SJCRH30 (cell line): ENCODE measurements around the gene POLR1C. TPM values are rescaled to one million over a fixed set of nuclear protein-coding genes. Genes with fewer than 3 reads are reported as not detected.

ENCODE experiments used
- DNase-seq, 2 experiments: peaks; one replicate each; pipeline ENCODE4 v3.0.0-alpha.2; 2015 to 2020
- H3K27ac ChIP-seq: fragments of 250-450 bp; sonication (Bioruptor Pico); 2 replicates; pipeline ENCODE4 v1.5.1; 2020; ENCODE audit warnings: mild to moderate bottlenecking, moderate library complexity
- H3K27me3 ChIP-seq: fragments of 250-450 bp; sonication (Bioruptor Pico); 2 replicates; pipeline ENCODE4 v1.5.1; 2020; ENCODE audit warnings: mild to moderate bottlenecking, moderate library complexity
- H3K36me3 ChIP-seq: fragments of 250-450 bp; sonication (Bioruptor Pico); 2 replicates; pipeline ENCODE4 v1.5.1; 2020; ENCODE audit warnings: mild to moderate bottlenecking, moderate library complexity
- H3K4me1 ChIP-seq: fragments of 250-450 bp; sonication (Bioruptor Pico); 2 replicates; pipeline ENCODE4 v1.5.1; 2020; ENCODE audit warnings: mild to moderate bottlenecking, moderate library complexity
- H3K4me3 ChIP-seq: fragments of 250-450 bp; sonication (Bioruptor Pico); 2 replicates; pipeline ENCODE4 v1.5.1; 2020; ENCODE audit warnings: mild to moderate bottlenecking, moderate library complexity
- H3K9me3 ChIP-seq: fragments of 250-450 bp; sonication (Bioruptor Pico); replicated peaks from 2 replicates; pipeline ENCODE4 v1.5.1; 2020; ENCODE audit warnings: mild to moderate bottlenecking, moderate library complexity
- total RNA-seq: library from RNA; depleted of rRNA; stranded (reverse); fragments of >200 nt; shearing (Covaris generic); gene quantifications from 2 replicates; pipeline ENCODE4 v1.2.3, GENCODE V29; 2014

Gene POLR1C
- total RNA-seq, 1 experiment from 2014 or later: 38.3 TPM

DNA sequence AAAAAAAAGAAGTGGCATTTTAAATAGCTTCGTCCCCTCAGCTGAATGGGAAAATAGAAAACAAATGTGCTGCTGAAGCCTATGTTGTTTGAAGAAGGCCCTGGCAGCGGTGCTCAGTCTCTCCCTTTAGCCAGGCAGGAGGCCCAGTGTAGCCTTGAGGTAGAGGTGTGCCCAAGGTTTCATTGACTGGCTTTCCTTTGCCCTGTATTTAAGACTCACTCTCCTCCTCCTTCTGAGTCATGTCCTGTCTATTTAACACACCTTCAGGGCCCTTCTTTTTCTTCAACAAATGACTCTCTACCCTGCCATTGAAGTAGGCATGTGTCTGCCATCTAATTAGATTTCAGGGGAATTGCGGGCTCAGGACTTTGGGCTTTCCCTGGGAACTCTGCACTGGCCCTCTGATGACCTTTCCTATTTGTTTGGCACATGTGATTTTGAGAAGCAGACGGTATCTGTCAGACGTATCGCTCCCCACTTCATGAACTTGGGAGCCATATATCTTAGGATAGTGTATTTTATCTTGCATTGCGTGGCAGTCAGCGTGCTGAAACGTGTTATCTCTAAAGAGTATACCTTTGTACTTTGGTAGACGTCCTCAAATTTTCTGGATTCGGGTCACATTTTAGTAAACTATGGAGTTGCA is 35.2 kb upstream of the POLR1C start:
- H3K9me3 ChIP-seq: no peaks in the 10 kb centered on the region
- peaks cover 10% of the 10 kb centered on the region; the same call in 1 of the 2 replicates for H3K4me1 ChIP-seq
- no peaks in the 10 kb centered on the region; the same call in 1 of the 2 replicates for H3K36me3 ChIP-seq
- H3K4me3 ChIP-seq: no peak overlapping the region
- no peak overlapping the region for H3K27ac ChIP-seq
- H3K27me3 ChIP-seq: no peaks in the 10 kb centered on the region
- DNase-seq: no peak

DNA sequence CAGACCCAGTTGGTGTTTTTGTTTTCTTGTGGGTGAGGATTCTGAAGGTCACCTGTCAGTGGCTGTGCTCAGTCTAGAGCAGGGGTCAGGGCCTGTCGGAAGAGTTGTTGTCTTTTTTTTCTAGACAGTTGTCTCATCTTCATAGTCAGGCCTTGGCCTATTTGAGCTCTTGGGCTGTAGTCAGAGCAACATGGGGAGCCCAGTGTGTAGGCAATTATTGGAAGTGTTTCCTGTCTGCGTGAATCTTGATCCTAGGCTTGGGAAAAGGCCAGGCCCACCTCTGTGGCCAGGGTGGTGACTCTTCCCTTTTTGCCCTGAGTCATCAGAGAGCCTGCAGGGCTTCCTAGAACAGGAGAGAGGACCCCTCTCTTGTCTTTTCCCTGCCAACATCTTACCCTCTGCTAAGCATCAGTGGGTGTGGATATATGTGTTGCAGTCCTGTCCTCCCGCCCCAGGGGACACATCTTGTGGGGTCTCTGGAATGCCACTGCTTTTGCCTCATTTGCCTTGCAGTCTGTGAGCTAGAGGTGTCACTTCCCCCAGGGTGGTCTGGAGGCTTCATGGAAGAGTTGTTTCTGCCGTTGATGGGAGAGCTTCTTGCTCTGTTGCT is 28.1 kb upstream of the POLR1C start:
- no peak overlapping the region for H3K4me3 ChIP-seq
- no peaks in the 10 kb centered on the region for H3K36me3 ChIP-seq
- DNase-seq: no peak
- H3K9me3 ChIP-seq: no peaks in the 10 kb centered on the region
- H3K4me1 ChIP-seq: peaks cover 36% of the 10 kb centered on the region
- H3K27ac ChIP-seq: peak overlapping the region; percentile 89
- no peaks in the 10 kb centered on the region for H3K27me3 ChIP-seq

DNA sequence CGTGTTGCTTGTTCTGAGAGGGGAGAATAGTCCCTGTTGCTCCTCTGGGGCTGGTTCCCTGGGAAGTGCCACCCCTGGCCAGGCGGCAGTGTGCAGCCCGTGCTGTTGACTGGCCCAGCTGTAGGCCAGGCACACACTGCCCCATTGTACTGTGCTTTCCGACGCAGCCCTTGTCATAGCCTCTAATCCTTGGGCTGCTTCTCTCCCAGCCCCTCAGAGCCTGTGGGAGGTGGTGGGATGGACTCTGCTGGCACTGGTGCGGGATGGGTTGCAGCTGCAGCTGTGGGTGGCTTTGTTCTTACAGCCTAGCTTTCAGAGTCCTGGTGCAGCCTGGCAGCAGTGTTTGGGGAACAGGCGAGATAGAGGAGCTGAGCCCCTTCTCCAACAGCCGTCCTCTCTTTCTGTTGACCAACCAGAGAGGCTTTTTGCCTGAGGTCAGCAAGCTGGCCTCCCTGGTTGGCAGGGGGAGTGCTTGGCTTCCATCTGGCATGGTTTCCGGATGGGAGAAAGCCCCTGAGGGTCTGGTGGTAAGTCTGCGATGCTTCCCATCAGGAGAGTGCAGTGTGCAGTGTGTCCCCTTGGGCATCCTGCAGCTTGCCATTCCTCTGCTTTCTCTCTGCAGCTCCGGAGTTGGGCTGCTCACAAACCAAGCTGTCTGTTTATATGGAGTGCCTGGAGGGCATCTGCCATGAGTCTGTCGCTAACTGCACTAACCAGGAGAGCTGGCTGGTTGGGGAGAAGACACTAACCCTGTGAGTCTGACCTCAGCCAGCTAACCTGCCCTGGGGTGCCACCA is 27.4 kb upstream of the POLR1C start:
- Histone ChIP-seq H3K4me3 (no peak overlapping the region), H3K36me3 (no peaks in the 10 kb centered on the region), H3K9me3 (no peaks in the 10 kb centered on the region), H3K27me3 (no peaks in the 10 kb centered on the region), H3K27ac (peak overlapping the region; percentile 89), H3K4me1 (peaks cover 41% of the 10 kb centered on the region)
- DNase-seq: peak; percentile 93 to 95

DNA sequence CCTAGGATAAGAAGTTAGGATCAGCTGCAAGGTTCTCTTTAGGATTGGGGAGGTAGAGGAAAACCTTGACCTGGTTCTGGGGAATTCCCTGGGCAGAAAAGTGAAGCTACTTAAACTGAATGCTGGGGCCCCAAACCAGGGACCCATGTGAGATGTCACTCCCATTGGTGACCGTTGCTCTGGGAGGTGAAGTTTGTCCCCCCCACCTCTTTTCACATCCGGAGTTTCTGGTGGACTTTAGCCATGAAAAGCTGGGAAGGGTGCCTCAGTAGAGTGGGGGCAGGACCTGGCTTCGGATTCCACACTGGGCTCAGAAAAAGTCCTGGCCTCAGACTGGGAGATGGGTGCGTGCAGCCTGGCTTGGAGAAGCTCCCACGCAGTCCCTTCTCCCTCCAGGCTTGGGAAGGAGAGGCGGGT is 26.4 kb upstream of the POLR1C start:
- no peak for DNase-seq
- no peak overlapping the region for H3K4me3 ChIP-seq
- peaks cover 41% of the 10 kb centered on the region for H3K4me1 ChIP-seq
- H3K27ac ChIP-seq: no peak overlapping the region; the same call in 1 of the 2 replicates
- H3K9me3 ChIP-seq: no peaks in the 10 kb centered on the region
- H3K36me3 ChIP-seq: no peaks in the 10 kb centered on the region
- no peaks in the 10 kb centered on the region for H3K27me3 ChIP-seq

DNA sequence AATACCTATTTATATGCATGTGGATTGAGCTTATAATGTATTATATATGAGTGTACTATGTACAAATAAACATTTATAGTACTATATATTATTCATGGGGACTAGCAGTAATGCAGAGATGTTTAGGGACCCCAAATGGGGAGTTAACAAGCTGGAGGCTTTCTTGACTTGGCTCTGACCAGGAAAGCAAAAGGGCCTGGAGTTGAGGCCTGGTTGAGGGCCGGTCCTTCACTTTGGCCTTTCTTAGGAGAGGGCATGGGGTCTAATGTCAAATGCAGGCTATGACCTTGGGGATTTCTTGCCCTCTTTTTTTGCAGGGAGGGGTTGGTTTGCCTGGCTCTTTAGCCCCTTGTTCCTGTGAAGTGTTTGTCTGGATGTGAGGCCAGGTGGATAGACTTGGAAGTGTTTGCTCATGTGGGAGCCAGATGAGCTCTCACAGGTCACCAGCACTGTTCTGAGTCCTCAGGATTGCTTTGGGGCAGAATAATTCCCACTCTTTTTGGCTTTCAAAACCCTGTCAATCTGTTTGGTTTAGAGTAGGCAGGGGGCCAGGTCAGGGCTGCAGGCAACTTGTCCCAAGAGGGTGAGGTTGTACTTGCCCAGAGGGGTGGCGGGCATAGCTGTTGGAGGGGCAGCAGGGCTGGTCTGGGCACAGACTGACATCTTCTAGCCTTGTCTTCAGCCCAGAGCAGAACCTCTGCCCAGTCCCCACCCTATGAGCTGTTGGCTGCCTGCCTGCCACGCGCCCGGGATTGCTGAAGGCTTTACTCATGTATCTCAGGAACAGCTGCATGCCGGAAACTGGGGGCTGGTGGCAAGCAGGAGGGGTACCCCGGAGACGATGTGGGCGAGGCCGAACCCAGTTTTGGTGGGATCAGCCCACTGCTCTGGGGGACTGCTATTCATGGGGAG is 24.9 kb upstream of the POLR1C start:
- no peaks in the 10 kb centered on the region for H3K36me3 ChIP-seq
- peak overlapping the region; percentile 62 for H3K27ac ChIP-seq
- H3K4me1 ChIP-seq: peaks cover 46% of the 10 kb centered on the region
- H3K4me3 ChIP-seq: peak overlapping the region; percentile 15
- DNase-seq: peak; percentile 89 to 92
- H3K27me3 ChIP-seq: no peaks in the 10 kb centered on the region
- H3K9me3 ChIP-seq: no peaks in the 10 kb centered on the region

DNA sequence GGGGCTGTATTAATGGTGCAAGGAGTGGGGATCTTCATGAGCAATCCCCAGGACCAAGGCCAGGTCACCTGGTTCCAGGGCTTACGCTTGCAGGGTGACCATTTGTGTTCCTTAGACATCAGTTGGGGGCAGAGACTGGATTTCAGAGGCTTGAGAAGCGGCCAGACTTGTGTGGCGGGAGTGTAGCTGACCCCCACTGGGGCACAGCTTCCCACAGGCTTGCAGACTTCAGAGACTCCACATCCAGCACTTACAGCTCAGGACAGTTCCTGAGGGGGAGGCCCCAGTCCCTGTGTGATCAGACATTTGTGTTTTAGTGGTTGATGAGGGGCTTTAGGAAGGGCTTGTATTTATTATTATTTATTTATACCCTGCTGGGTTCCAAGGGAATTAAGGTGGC is 24.2 kb upstream of the POLR1C start:
- Histone ChIP-seq H3K4me1 (peaks cover 52% of the 10 kb centered on the region), H3K36me3 (no peaks in the 10 kb centered on the region), H3K27me3 (no peaks in the 10 kb centered on the region), H3K4me3 (peak overlapping the region; percentile 15), H3K27ac (peak overlapping the region; percentile 62), H3K9me3 (no peaks in the 10 kb centered on the region)
- DNase-seq: peak; percentile 73 to 80

DNA sequence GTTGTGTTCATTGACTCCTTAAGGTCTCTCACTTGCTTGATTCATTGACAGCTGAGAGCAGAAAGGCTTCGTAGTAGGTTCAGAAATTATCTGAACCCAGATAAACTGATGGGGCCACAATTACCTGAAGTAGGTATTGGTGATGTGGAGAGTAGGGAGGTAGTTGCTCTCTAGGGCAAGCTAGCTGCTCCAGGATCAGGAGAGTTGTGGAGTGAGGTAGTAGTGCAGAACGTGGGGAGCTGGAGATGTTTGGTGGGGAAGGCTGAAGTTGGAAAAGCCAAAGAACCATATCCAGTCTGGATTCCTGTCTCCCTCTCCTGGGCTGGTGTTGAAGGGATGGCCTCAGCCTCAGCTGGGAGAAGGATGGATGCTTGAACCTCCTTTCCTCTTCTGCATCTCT is 23.7 kb upstream of the POLR1C start:
- Histone ChIP-seq H3K27me3 (no peaks in the 10 kb centered on the region), H3K36me3 (no peaks in the 10 kb centered on the region; the same call in 1 of the 2 replicates), H3K4me3 (no peak overlapping the region), H3K27ac (peak overlapping the region; percentile 62), H3K4me1 (peaks cover 50% of the 10 kb centered on the region), H3K9me3 (no peaks in the 10 kb centered on the region)
- DNase-seq: no peak

DNA sequence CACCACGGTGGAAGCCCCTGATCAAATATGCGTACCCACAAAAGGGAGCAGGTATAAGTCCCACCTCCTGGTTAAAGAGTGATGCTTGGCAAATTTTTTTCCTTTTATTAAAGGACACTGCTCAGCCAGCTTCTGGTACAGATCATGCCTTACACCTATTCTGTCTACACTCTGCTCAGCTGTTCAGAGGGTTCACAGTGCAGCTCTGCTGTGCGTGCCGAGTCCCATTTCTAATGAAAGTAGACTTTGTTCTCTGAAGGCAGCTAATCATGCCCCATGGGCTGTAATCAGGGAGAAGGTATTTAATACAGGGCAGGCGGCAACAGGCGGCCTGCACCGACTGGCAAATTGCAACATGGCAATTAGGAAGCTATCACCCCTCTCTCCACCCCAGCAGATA is 23.1 kb upstream of the POLR1C start:
- H3K27ac ChIP-seq: no peak overlapping the region
- DNase-seq: peak in 1 of 2 experiments; percentile 62
- H3K9me3 ChIP-seq: no peaks in the 10 kb centered on the region
- no peaks in the 10 kb centered on the region for H3K27me3 ChIP-seq
- no peak overlapping the region for H3K4me3 ChIP-seq
- peaks cover 4% of the 10 kb centered on the region for H3K36me3 ChIP-seq
- H3K4me1 ChIP-seq: peaks cover 44% of the 10 kb centered on the region

DNA sequence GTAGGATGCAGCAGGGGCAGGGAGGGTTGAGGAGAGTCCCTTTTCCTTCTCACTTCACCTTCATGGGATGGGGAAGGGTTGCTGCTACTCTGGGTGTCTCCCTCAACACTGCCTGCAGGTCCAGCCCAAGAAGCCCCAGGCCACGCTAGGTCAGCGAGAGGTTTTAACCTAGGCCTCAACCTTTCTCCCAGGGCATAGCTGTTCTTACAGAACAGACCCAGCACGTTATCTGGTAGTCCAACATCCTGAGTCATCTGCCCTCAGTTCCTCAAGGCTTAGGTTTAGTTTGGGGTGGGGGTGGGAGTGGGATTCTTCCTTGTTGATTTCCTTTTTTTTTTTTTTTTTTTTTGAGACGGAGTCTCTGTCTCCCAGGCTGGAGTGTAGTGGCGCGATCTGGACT is 22.6 kb upstream of the POLR1C start:
- H3K4me3 ChIP-seq: no peak overlapping the region
- no peak overlapping the region for H3K27ac ChIP-seq
- H3K4me1 ChIP-seq: peaks cover 41% of the 10 kb centered on the region
- peaks cover 6% of the 10 kb centered on the region for H3K36me3 ChIP-seq
- no peak for DNase-seq
- no peaks in the 10 kb centered on the region for H3K27me3 ChIP-seq
- no peaks in the 10 kb centered on the region for H3K9me3 ChIP-seq

DNA sequence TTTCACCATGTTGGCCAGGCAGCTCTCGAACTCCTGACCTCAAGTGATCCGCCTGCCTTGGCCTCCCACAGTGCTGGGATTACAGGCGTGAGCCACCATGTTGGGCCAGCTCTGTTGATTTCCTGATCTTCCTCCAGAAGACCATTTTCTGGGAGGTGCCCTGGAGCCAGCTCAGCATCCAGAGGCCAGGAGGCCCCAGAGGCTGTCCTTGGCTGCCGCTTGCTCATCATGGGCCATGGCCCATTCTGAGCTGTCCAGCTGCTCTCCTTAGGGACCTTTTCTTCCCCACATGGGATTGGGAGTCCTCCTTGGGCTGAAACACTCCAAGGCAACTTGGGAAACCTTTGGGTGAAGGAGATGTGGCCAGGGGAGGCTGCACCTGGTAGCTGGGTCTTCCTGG is 22.1 kb upstream of the POLR1C start:
- Histone ChIP-seq H3K4me3 (no peak overlapping the region), H3K9me3 (no peaks in the 10 kb centered on the region), H3K36me3 (peaks cover 9% of the 10 kb centered on the region), H3K27me3 (no peaks in the 10 kb centered on the region), H3K27ac (no peak overlapping the region), H3K4me1 (peaks cover 41% of the 10 kb centered on the region)
- no peak for DNase-seq

DNA sequence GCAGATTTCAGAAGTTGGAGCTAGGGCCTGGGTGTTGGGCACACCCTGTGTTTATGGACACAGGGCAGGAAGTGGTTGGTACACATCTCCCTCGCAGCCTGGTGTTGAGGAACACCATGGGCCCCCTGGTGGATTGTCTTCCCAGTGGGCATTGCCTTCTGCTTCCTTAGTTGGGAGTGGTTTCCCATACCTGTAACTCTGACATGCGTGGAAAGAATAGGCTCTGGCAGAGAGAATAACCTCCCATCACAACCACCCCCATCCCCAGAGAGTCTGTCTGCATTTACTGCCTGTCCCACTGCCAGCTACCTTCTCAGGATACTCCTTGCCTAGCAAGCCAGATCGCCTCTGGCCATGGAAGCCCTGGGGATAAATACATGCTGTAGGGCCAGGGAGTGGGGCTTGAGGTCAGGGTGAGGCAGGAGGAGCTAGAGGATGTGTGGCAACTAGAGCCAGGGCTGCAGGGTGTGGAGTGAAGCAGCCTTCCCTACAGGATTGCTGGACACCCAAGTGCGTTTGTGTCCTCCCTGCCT is 21.4 kb upstream of the POLR1C start:
- peaks cover 41% of the 10 kb centered on the region for H3K4me1 ChIP-seq
- peaks cover 10% of the 10 kb centered on the region for H3K36me3 ChIP-seq
- DNase-seq: no peak
- H3K27me3 ChIP-seq: no peaks in the 10 kb centered on the region
- H3K27ac ChIP-seq: no peak overlapping the region
- no peak overlapping the region for H3K4me3 ChIP-seq
- no peaks in the 10 kb centered on the region for H3K9me3 ChIP-seq

DNA sequence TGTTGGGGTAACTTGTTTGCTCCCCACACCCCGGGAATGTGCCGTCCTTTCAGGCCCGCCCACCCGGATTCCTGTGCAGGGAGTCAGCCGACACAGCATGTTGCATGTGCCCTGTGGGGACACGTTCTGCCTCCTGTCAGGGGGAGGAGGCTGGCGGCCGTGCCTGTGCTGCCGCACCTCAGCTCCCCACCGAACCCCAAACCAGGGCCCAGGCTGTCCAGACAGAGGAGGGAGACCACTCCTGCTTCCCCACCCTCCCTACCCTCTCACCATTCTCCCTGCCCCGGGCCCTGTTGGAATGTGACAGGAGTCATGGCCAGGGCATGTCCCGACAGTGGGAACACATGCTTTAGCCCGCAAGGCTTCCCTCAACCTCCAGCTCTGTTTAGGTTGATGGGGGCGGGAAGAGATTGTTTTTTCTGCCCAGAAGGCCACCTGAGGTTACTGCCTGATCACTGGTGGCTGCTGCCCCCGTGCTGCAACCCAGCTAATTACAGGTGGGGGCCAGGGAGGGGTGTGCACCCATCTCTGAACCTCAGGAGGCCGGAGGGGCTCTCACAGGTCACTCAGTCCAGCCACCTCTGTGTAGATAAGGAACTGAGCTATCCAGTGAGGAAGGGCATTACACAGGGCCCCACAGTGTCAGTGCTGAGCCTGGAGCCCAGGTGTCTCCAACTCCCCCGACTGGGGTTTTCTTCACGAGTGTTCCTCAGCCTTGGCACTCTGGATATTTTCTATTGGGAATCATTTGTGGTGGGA is 20.3 kb upstream of the POLR1C start:
- H3K4me3 ChIP-seq: no peak overlapping the region
- H3K36me3 ChIP-seq: peaks cover 17% of the 10 kb centered on the region
- peaks cover 38% of the 10 kb centered on the region for H3K4me1 ChIP-seq
- H3K9me3 ChIP-seq: no peaks in the 10 kb centered on the region
- peak in 1 of 2 experiments; percentile 53 for DNase-seq
- H3K27ac ChIP-seq: no peak overlapping the region
- H3K27me3 ChIP-seq: no peaks in the 10 kb centered on the region

DNA sequence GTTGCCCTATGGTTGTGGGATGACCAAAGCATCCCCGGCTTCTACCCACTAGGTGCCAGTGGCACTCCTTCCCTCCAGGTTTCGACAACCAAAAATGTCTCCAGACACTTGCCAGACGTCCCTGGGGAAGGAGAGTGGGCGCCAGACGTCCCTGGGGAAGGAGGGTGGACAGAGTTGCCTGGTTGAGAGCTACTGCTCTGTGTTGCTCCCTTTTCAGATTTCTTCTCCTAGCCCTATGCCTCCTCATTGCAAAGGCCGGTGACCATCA is 19.8 kb upstream of the POLR1C start:
- Histone ChIP-seq H3K36me3 (peaks cover 17% of the 10 kb centered on the region), H3K4me3 (no peak overlapping the region), H3K27me3 (no peaks in the 10 kb centered on the region), H3K4me1 (peaks cover 33% of the 10 kb centered on the region), H3K9me3 (no peaks in the 10 kb centered on the region), H3K27ac (no peak overlapping the region)
- DNase-seq: no peak

DNA sequence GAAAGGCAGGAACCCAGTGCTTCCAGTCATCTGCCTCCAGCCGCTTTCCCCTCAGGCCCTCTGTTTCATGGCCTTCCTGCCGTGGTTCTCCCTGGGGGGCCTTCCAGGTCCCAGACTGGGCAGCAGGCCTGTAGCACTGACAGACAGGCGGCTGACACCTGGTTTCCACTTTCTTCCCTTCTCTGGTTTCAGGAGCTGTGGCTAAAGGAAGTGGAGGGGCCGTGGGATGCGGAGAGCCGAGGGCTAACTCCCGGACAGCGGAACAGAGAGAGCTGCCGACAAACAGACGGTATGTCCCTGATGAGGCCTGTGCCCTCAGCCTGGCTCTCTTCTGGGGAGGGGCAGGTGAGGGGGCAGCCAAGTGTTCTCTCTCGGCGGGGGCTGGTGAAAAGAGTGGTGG is 19.2 kb upstream of the POLR1C start:
- Histone ChIP-seq H3K27me3 (no peaks in the 10 kb centered on the region), H3K36me3 (peaks cover 22% of the 10 kb centered on the region), H3K9me3 (no peaks in the 10 kb centered on the region), H3K4me3 (no peak overlapping the region), H3K4me1 (peaks cover 28% of the 10 kb centered on the region), H3K27ac (no peak overlapping the region)
- DNase-seq: peak in 1 of 2 experiments; percentile 27
